Measurements from ENCODE around the gene PHLDB3. TPM values are rescaled to one million over a fixed set of nuclear protein-coding genes. Genes with fewer than 3 reads are reported as not detected.

The PHLDB3 gene
- total RNA-seq, 1 experiment from 2014 or later: 5.6 TPM

Other genes starting within 250 kb of the PHLDB3 start
- not detected in 2 replicates for gene PSG9, start 235.2 kb downstream of the PHLDB3 start, total RNA-seq (2014; rRNA removed; shearing (Covaris generic); ENCODE audit: low replicate concordance)
- not detected in 2 replicates for gene CD177, start 151.1 kb downstream of the PHLDB3 start, total RNA-seq (2014; rRNA removed; shearing (Covaris generic); ENCODE audit: low replicate concordance)
- not detected in 2 replicates for gene TEX101, start 89.9 kb downstream of the PHLDB3 start, total RNA-seq (2014; rRNA removed; shearing (Covaris generic); ENCODE audit: low replicate concordance)
- gene LYPD3, start 39.1 kb downstream of the PHLDB3 start, total RNA-seq (2014; rRNA removed; shearing (Covaris generic); ENCODE audit: low replicate concordance): not detected in 2 replicates
- 6.7 and 13.6 TPM in 2 replicates for gene ETHE1, start 22.5 kb upstream of the PHLDB3 start, total RNA-seq (2014; rRNA removed; shearing (Covaris generic); ENCODE audit: low replicate concordance)
- gene ZNF575, start 28.4 kb upstream of the PHLDB3 start, total RNA-seq (2014; rRNA removed; shearing (Covaris generic); ENCODE audit: low replicate concordance): 0.34 TPM in 1 of 2 replicates, not detected in the other
- 40.6 and 70.1 TPM in 2 replicates for gene XRCC1, start 70.8 kb upstream of the PHLDB3 start, total RNA-seq (2014; rRNA removed; shearing (Covaris generic); ENCODE audit: low replicate concordance)
- 3.6 TPM in 1 of 2 replicates, not detected in the other for gene PINLYP, start 71.1 kb upstream of the PHLDB3 start, total RNA-seq (2014; rRNA removed; shearing (Covaris generic); ENCODE audit: low replicate concordance)
- 10.1 and 10.8 TPM in 2 replicates for gene IRGQ, start 91.4 kb upstream of the PHLDB3 start, total RNA-seq (2014; rRNA removed; shearing (Covaris generic); ENCODE audit: low replicate concordance)
- gene ZNF576, start 91.8 kb upstream of the PHLDB3 start, total RNA-seq (2014; rRNA removed; shearing (Covaris generic); ENCODE audit: low replicate concordance): 6.2 and 9.1 TPM in 2 replicates
- not detected in 2 replicates for gene SRRM5, start 107.3 kb upstream of the PHLDB3 start, total RNA-seq (2014; rRNA removed; shearing (Covaris generic); ENCODE audit: low replicate concordance)
- gene ZNF428, start 114.9 kb upstream of the PHLDB3 start, total RNA-seq (2014; rRNA removed; shearing (Covaris generic); ENCODE audit: low replicate concordance): 37.9 and 94.7 TPM in 2 replicates
- not detected in 2 replicates for gene CADM4, start 135.1 kb upstream of the PHLDB3 start, total RNA-seq (2014; rRNA removed; shearing (Covaris generic); ENCODE audit: low replicate concordance)
- not detected in 2 replicates for gene PLAUR, start 165.4 kb upstream of the PHLDB3 start, total RNA-seq (2014; rRNA removed; shearing (Covaris generic); ENCODE audit: low replicate concordance)
- not detected in 2 replicates for gene IRGC, start 211.3 kb upstream of the PHLDB3 start, total RNA-seq (2014; rRNA removed; shearing (Covaris generic); ENCODE audit: low replicate concordance)